ENCODE measurements around the gene CARD11. TPM values are rescaled to one million over a fixed set of nuclear protein-coding genes. Genes with fewer than 3 reads are reported as not detected.
"Not testable (repeated sequence)": the region's sequence is repeated elsewhere in the genome, so short reads cannot be mapped to it uniquely, and the experiment has no call there.

The CARD11 gene
- total RNA-seq, 2 donors from 2014 or later, result 3.7 to 4.4 TPM

GRCh38 chr7:3056234-3057065 is 12.8 kb upstream of the CARD11 start:
- Histone ChIP-seq H3K27ac (no peak overlapping the region), H3K4me3 (peak overlapping the region; percentile 12), H3K4me1 (ENCODE audit: control insufficient read depth in 1 of 2, low read depth in 2 of 2) (no peaks in the 10 kb centered on the region), H3K27me3 (replicated peaks; ENCODE audit: insufficient read depth) (no peaks in the 10 kb centered on the region), H3K9me3 (peaks cover 6% of the 10 kb centered on the region), H3K36me3 (no peaks in the 10 kb centered on the region)
- ATAC-seq (ENCODE audit: insufficient number of reproducible peaks, low FRiP score, low read depth) (no peak), DNase-seq (ENCODE audit: low spot score) (no peak)
- no peak for TF ChIP-seq CTCF (IDR thresholded peaks at IDR 0.05)

GRCh38 chr7:3055626-3056025 is 12.0 kb upstream of the CARD11 start:
- H3K4me1 ChIP-seq (ENCODE audit: control insufficient read depth in 1 of 2, low read depth in 2 of 2), result no peaks in the 10 kb centered on the region
- ATAC-seq (ENCODE audit: insufficient number of reproducible peaks, low FRiP score, low read depth) (no peak), DNase-seq (ENCODE audit: low spot score) (no peak)
- peaks cover 6% of the 10 kb centered on the region for H3K9me3 ChIP-seq
- no peaks in the 10 kb centered on the region for H3K36me3 ChIP-seq
- no peaks in the 10 kb centered on the region for H3K27me3 ChIP-seq (replicated peaks; ENCODE audit: insufficient read depth)
- no peak for TF ChIP-seq CTCF (IDR thresholded peaks at IDR 0.05)
- H3K4me3 ChIP-seq, result no peak overlapping the region
- H3K27ac ChIP-seq, result no peak overlapping the region

- DNase-seq (ENCODE audit: low spot score) (no peak), ATAC-seq (ENCODE audit: insufficient number of reproducible peaks, low FRiP score, low read depth) (no peak)
- no peaks in the 10 kb centered on the region for H3K9me3 ChIP-seq
- no peaks in the 10 kb centered on the region for H3K27me3 ChIP-seq (replicated peaks; ENCODE audit: insufficient read depth)
- peak overlapping the region; percentile 15 for H3K4me3 ChIP-seq
- TF ChIP-seq CTCF (IDR thresholded peaks at IDR 0.05), result no peak
- H3K27ac ChIP-seq, result no peak overlapping the region
- H3K36me3 ChIP-seq, result no peaks in the 10 kb centered on the region
- peaks cover 3% of the 10 kb centered on the region in 2 donors for H3K4me1 ChIP-seq (ENCODE audit: control insufficient read depth in 1 of 2, low read depth in 2 of 2)
Observed at GRCh38 chr7:3042861-3043489, 692 bp downstream of the CARD11 start.

- H3K9me3 ChIP-seq, result no peaks in the 10 kb centered on the region
- no peak for DNase-seq (ENCODE audit: low spot score)
- no peak for ATAC-seq (ENCODE audit: insufficient number of reproducible peaks, low FRiP score, low read depth)
- H3K36me3 ChIP-seq, result no peaks in the 10 kb centered on the region
- no peak for TF ChIP-seq CTCF (IDR thresholded peaks at IDR 0.05)
- no peak overlapping the region for H3K27ac ChIP-seq
- no peaks in the 10 kb centered on the region for H3K27me3 ChIP-seq (replicated peaks; ENCODE audit: insufficient read depth)
- peaks cover 3% of the 10 kb centered on the region in 2 donors for H3K4me1 ChIP-seq (ENCODE audit: control insufficient read depth in 1 of 2, low read depth in 2 of 2)
- H3K4me3 ChIP-seq, result no peak overlapping the region
Observed at GRCh38 chr7:3041986-3042675, 1.5 kb downstream of the CARD11 start.

GRCh38 chr7:3039787-3040186 is 3.9 kb downstream of the CARD11 start:
- H3K4me1 ChIP-seq (ENCODE audit: control insufficient read depth in 1 of 2, low read depth in 2 of 2), result peaks cover 3% of the 10 kb centered on the region in 2 donors
- no peak for TF ChIP-seq CTCF (IDR thresholded peaks at IDR 0.05)
- no peaks in the 10 kb centered on the region for H3K9me3 ChIP-seq
- no peak for ATAC-seq (ENCODE audit: insufficient number of reproducible peaks, low FRiP score, low read depth)
- no peaks in the 10 kb centered on the region for H3K36me3 ChIP-seq
- no peaks in the 10 kb centered on the region for H3K27me3 ChIP-seq (replicated peaks; ENCODE audit: insufficient read depth)
- H3K27ac ChIP-seq, result no peak overlapping the region
- H3K4me3 ChIP-seq, result no peak overlapping the region
- no peak for DNase-seq (ENCODE audit: low spot score)

- not testable (repeated sequence) for H3K36me3 ChIP-seq; H3K4me3 ChIP-seq; H3K9me3 ChIP-seq; H3K27me3 ChIP-seq (replicated peaks; ENCODE audit: insufficient read depth); H3K27ac ChIP-seq; DNase-seq (ENCODE audit: low spot score); H3K4me1 ChIP-seq (ENCODE audit: control insufficient read depth in 1 of 2, low read depth in 2 of 2); ATAC-seq (ENCODE audit: insufficient number of reproducible peaks, low FRiP score, low read depth)
Observed at GRCh38 chr7:3038011-3038410, 5.7 kb downstream of the CARD11 start.
